Measurements from ENCODE around the gene LRRC25. TPM values are rescaled to one million over a fixed set of nuclear protein-coding genes. Genes with fewer than 3 reads are reported as not detected.

Gene LRRC25
- total RNA-seq, 1 donor from 2014 or later: not detected

GRCh38 chr19:18422530-18423191, 25.2 kb upstream of the LRRC25 start:
- peaks cover 49% of the 10 kb centered on the region for H3K4me1 Mint-ChIP-seq (ENCODE audit: unreplicated experiment)
- no peaks in the 10 kb centered on the region for H3K9me3 Mint-ChIP-seq (ENCODE audit: unreplicated experiment)
- H3K27me3 Mint-ChIP-seq (ENCODE audit: unreplicated experiment): no peaks in the 10 kb centered on the region
- DNase-seq (ENCODE audit: extremely low spot score, unreplicated experiment): no peak
- peak overlapping the region; percentile 10 for H3K27ac Mint-ChIP-seq (ENCODE audit: unreplicated experiment)
- TF ChIP-seq, protein P1, sequence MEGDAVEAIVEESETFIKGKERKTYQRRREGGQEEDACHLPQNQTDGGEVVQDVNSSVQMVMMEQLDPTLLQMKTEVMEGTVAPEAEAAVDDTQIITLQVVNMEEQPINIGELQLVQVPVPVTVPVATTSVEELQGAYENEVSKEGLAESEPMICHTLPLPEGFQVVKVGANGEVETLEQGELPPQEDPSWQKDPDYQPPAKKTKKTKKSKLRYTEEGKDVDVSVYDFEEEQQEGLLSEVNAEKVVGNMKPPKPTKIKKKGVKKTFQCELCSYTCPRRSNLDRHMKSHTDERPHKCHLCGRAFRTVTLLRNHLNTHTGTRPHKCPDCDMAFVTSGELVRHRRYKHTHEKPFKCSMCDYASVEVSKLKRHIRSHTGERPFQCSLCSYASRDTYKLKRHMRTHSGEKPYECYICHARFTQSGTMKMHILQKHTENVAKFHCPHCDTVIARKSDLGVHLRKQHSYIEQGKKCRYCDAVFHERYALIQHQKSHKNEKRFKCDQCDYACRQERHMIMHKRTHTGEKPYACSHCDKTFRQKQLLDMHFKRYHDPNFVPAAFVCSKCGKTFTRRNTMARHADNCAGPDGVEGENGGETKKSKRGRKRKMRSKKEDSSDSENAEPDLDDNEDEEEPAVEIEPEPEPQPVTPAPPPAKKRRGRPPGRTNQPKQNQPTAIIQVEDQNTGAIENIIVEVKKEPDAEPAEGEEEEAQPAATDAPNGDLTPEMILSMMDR (IDR thresholded peaks at IDR 0.05): no peak
- H3K36me3 Mint-ChIP-seq (ENCODE audit: unreplicated experiment): peaks cover 3% of the 10 kb centered on the region
- no peak overlapping the region for H3K4me3 Mint-ChIP-seq (ENCODE audit: unreplicated experiment)

GRCh38 chr19:18421371-18421959, 24.0 kb upstream of the LRRC25 start:
- Mint-ChIP-seq H3K36me3 (ENCODE audit: unreplicated experiment) (peaks cover 3% of the 10 kb centered on the region), H3K4me3 (ENCODE audit: unreplicated experiment) (peak overlapping the region; percentile 81), H3K4me1 (ENCODE audit: unreplicated experiment) (peaks cover 56% of the 10 kb centered on the region), H3K27ac (ENCODE audit: unreplicated experiment) (peak overlapping the region; percentile 34), H3K9me3 (ENCODE audit: unreplicated experiment) (no peaks in the 10 kb centered on the region), H3K27me3 (ENCODE audit: unreplicated experiment) (no peaks in the 10 kb centered on the region)
- no peak for DNase-seq (ENCODE audit: extremely low spot score, unreplicated experiment)
- TF ChIP-seq, protein P1 (IDR thresholded peaks at IDR 0.05): no peak

- Mint-ChIP-seq H3K9me3 (ENCODE audit: unreplicated experiment) (no peaks in the 10 kb centered on the region), H3K36me3 (ENCODE audit: unreplicated experiment) (peaks cover 3% of the 10 kb centered on the region), H3K27ac (ENCODE audit: unreplicated experiment) (peak overlapping the region; percentile 71), H3K4me3 (ENCODE audit: unreplicated experiment) (peak overlapping the region; percentile 81), H3K27me3 (ENCODE audit: unreplicated experiment) (no peaks in the 10 kb centered on the region), H3K4me1 (ENCODE audit: unreplicated experiment) (peaks cover 60% of the 10 kb centered on the region)
- TF ChIP-seq, protein P1 (IDR thresholded peaks at IDR 0.05): no peak
- no peak for DNase-seq (ENCODE audit: extremely low spot score, unreplicated experiment)
These were observed 23.5 kb upstream of the LRRC25 start for GRCh38 chr19:18420930-18421329.

DNA sequence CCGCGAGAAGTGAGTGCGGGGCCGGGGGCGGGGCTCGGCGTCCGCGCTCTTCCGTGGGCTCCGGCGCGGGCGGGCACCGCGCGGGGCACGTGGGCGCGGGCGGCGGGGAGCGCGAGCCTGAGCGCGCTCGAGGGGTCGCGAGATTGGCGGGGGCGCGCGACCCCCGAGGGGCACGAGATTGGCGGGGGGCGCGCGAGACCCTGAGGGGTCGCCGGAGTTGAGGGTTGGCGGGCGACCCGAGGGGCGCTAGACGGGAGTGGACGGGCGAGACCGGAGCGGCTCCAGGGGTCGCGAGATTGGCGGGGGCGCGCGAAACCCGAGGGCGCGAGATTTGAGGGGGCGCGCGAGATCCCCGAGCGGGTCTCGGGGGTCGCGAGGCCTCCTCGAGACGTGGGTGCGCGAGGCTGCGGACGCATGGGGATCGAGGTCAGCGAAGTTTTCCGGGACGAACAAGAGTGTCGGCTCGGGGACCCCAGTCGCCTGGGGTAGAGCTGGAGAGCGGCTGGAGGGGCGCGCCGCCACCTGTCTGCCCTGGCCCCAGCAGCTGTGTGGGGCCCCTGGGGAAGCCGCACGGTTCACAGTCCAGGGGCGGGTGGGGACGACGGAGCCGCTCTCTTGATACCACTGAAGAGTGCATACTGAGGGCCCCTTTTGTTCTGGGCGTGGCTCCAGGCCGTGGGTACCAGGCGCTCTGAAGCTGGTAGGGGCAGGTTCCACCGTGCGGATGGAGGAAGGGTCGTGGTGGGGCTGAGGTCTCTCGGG, 22.5 kb upstream of the LRRC25 start:
- Mint-ChIP-seq H3K4me1 (ENCODE audit: unreplicated experiment) (peaks cover 66% of the 10 kb centered on the region), H3K4me3 (ENCODE audit: unreplicated experiment) (peak overlapping the region; percentile 81), H3K9me3 (ENCODE audit: unreplicated experiment) (no peaks in the 10 kb centered on the region), H3K27me3 (ENCODE audit: unreplicated experiment) (no peaks in the 10 kb centered on the region), H3K27ac (ENCODE audit: unreplicated experiment) (peak overlapping the region; percentile 71), H3K36me3 (ENCODE audit: unreplicated experiment) (peaks cover 3% of the 10 kb centered on the region)
- no peak for DNase-seq (ENCODE audit: extremely low spot score, unreplicated experiment)
- TF ChIP-seq, protein P1 (IDR thresholded peaks at IDR 0.05): no peak

DNA sequence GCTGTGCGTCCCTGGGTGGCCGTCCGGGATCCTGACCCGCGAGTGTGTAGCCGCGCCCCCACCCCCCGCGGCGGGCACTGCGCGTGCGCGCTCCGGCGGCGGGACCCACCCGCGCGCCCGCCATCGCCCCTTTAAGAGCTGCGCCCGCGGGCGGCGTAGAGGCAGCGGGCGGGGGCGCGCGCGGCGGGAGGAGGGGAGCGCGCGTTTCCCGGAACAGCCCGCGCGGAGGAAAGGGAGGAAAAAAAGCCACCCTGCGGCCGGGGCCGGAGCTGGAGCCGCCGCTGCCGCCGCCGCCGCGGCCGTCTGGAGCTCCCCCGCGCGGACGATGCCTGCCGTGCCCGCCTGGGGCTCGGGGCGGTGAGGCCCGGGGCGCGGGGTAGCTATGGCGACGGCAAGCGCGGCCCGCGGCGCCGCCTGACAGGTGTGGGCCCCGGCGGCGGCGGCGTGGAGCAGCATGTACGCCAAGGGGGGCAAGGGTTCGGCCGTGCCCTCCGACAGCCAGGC, 21.8 kb upstream of the LRRC25 start, which contains the start of gene SSBP4:
Gene SSBP4 (plus strand): TSS at position 204 of the 504 bp plus-strand sequence. CDS start 251 bp downstream, at position 455.
- Mint-ChIP-seq H3K4me1 (ENCODE audit: unreplicated experiment) (peaks cover 72% of the 10 kb centered on the region), H3K36me3 (ENCODE audit: unreplicated experiment) (peaks cover 3% of the 10 kb centered on the region), H3K27ac (ENCODE audit: unreplicated experiment) (peak within 1 kb of the TSS; percentile 91), H3K4me3 (ENCODE audit: unreplicated experiment) (peak within 1 kb of the TSS; percentile 81), H3K9me3 (ENCODE audit: unreplicated experiment) (no peaks in the 10 kb centered on the region), H3K27me3 (ENCODE audit: unreplicated experiment) (no peaks in the 10 kb centered on the region)
- DNase-seq (ENCODE audit: extremely low spot score, unreplicated experiment): peak; percentile 93
- TF ChIP-seq, protein P1 (IDR thresholded peaks at IDR 0.05): peak; percentile 47
